GM04503 (cell line): ENCODE results near the gene FAM156A.
"Not testable (repeated sequence)": the region's sequence is repeated elsewhere in the genome, so short reads cannot be mapped to it uniquely, and the experiment has no call there.

Source experiments
- DNase-seq: peaks from one replicate; pipeline ENCODE4 v3.0.0-alpha.2; 2012; ENCODE audit warnings: low read depth

Gene FAM156A

DNA sequence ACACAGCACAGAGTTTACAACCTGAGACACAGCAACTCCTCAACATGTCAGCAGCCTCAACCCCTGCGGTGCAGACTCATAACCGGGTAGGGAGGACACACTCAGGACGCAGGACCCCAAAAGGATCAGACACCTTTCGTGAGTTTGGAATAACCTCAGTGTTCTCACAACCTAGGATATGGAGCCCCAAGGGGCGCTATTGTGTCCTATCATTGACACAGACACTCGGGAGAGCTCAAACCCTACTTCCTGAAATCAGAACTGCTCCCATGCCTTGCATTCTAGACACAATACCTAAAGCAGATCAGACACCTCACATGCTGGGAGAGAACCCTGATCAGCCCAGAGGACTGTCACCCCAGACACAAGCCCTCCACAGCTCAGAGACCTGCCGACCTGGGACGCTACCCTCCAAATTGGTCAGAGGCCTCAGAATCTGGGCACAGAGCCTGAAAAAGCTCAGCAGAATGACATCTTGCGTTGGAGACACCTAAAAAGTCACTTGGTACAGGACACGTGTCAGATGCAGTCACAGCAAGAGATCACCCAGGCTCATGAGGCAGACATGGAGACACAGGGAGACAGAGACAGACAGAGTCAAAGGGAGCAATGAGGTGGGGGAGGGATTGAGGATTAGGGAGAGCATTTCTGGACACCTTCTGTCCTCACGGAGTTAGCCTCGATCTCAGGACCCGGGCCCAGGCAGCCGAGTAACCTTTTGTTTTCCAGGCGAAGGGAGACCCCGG lies 8.8 kb upstream of the FAM156A start:
- not testable (repeated sequence) for DNase-seq

GRCh38 chrX:52958961-52959360 lies 643 bp upstream of the FAM156A start:
- DNase-seq = not testable (repeated sequence)

- not testable (repeated sequence) for DNase-seq
Observed at GRCh38 chrX:52949884-52950283, 8.4 kb downstream of the FAM156A start.

DNA sequence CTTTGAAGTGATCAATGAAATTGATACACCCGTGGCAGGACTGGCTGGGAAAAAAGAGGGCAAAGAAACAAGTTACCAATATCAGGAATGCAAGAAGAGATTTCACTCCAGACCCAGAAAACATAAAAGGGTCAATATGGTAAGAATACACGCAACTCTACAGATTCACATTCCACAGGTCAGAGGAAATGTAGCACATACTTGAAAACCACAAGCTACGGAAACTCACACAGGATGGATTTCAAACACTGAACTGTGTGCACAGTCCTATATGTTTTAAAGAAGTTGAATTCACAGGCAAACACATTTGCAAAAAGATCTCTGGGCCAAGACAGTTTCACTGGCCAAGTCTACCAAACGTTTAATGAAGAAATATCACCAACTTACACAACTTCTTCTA lies 9.0 kb downstream of the FAM156A start:
- not testable (repeated sequence) for DNase-seq

DNA sequence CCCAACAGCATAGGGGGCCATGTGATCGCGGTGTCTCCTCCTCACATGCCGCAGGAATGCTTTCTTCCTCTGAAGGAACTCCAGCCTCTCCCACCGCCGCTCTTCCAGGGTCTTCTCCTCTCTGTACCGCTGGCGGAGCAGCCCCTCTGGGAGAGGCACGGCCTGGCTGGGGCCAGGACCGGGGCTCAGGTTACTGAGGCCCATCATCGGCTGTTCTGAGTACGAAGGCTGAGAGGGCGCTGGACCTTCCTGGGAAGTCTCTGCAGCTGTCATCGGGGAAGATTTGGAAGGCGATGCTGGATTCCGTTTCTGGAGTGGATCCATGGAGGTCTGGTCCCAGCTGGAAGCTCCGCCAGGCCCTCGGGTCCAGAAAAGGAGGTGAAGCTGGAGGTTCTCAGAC lies 10.1 kb downstream of the FAM156A start:
- DNase-seq = not testable (repeated sequence)

DNA sequence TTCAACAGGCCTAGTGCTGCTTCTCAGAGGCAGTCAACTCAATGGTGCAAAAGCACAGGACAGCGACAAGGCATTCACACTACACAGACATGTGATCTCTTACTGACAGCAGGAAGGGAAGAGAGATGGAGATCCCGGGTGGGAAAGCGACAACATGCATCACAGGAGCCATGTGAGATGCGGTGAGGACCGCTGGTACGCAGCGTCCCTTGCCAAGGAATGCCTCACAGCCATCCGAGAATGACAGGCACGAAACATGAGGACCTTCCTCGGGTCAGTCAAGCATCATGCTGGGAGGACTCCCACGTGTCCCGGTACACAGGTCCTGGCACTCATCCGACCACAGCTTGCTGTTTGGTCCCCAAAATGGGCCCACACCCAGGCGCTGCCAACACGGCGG lies 10.8 kb downstream of the FAM156A start:
- DNase-seq = not testable (repeated sequence)

- not testable (repeated sequence) for DNase-seq
Observed at GRCh38 chrX:52945838-52946494, 12.4 kb downstream of the FAM156A start.

GRCh38 chrX:52941728-52942127 lies 16.6 kb downstream of the FAM156A start:
- DNase-seq = not testable (repeated sequence)

DNA sequence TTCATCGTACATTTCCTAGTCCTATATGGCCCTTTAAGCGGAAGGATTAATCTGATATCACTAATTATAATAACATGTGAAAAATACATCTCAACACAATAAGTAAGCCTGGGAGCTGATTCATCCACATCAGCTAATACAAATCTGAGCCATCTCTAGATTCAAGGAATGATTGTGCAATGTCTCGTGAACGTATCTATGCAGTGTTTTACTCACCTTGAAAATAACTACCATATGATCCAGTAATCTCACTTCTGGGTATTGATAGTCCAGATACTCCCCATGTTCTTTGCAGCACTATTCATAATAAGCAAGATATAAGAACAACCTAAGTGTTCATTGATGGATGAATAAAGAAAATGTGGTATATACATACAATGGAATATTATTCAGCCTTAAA lies 17.6 kb downstream of the FAM156A start:
- not testable (repeated sequence) for DNase-seq

DNA sequence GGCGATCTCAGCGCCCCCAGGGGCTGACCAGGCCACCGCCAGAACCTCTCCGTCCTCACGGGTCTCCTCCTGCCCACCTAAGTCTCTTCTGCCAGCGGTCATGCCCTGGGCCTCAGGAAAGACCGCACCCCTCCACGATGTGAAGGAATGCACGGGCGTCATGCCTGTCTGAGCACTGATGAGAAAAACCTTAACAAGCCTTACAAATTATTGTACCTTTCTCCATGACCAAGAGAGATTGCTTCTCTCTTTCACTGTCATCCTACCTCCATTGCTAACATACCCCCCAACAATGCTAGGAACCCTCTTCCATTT lies 22.9 kb downstream of the FAM156A start:
- DNase-seq = not testable (repeated sequence)

GRCh38 chrX:52934704-52935469 lies 23.4 kb downstream of the FAM156A start:
- peak; percentile 74 for DNase-seq

GRCh38 chrX:52933976-52934703 lies 24.2 kb downstream of the FAM156A start:
- DNase-seq = no peak

DNA sequence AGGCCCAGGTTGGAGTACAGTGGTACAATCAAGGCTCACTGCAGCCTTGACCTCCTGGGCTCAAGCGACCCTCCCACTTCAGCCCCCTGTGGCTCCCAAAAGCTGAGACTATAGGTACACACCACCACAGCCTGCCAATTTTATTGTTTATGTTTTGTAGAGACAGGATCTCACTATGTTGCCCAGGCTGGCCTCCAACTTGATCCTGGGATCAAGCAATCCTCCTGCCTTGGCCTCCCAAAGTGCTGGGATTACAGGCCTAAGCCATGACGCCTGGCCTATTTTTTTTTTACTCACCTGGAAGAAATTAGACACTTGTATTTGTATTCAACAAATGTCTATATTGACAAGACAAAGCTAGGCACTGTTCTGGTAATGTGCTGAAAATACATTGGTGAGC lies 25.1 kb downstream of the FAM156A start:
- no peak for DNase-seq

- not testable (repeated sequence) for DNase-seq
Observed at GRCh38 chrX:52930214-52930613, 28.1 kb downstream of the FAM156A start.

DNA sequence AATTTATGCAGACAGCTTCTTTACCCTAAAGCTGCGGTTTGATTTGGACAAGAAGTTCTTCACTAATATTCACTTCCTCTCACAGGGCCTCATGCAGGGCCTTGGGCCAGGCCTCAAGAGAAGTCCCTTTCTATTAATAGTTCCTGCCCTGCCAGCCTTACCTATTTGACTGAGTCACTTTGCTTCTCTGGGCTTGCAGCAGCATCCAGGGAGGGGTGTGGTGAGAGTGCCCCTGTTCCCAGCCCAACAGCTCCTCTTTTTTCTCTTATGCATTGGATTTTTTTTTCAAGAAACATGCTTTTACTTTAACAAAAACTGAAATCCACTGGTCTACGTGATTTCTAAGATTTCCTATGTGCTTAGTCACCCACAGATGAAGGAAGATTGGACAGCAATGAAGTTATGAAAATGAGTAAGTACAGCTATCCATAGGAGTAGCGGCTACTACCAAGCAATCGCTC lies 34.5 kb downstream of the FAM156A start:
- peak; percentile 9 for DNase-seq

- not testable (repeated sequence) for DNase-seq
Observed at GRCh38 chrX:52914704-52915103, 43.6 kb downstream of the FAM156A start.

DNA sequence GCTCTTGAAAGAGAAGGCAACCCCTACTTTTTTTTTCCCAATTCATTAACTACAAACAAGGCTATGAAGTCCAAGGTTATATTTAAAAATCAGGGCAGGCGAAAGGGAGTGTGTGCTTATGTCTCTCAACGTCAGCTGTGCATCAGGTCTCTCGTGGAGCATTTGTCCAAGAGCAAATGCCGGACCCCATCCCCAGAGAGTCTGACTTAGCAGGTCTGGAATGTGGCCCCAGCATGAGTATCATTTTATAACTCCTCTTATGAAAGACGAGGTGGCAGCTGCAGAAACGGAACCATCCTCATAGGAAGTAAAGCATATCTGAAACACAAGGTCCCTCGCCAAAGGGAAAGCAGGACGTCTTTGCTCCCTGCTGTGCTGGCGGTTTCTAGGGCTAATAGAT lies 44.6 kb downstream of the FAM156A start:
- DNase-seq = not testable (repeated sequence)

DNA sequence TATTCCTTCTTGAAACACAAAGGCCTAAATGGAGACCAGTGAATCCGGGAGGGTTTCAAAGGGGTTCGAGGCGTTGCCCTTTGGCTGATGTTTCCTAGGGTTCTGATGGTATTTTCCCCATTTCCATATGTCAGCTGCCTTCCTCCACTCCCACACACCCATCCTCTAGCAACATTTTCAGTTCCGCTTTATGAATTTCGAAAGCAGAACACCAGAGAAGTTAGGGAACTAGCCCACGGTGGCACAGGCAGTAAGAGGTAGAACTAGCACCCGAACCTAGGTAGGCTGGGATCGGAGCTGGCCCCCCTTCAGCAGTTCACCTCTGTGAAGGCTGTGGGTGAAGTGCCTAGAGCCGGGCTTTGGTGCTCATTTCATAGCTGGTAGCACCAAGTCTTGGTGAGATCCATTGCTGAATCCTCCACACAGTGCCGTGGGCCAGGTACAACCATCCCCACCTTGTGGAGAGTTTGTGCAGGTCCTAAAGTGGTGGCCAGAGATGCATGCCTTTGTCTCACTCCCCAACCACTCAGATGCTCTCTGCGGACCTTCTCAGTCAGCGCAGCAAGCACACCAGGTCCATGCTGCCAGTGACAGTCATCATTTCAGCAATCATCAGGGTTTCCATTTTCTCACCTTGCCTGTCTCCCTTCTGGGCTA lies 48.9 kb downstream of the FAM156A start:
- not testable (repeated sequence) for DNase-seq

- not testable (repeated sequence) for DNase-seq
Observed at GRCh38 chrX:52907900-52908299, 50.4 kb downstream of the FAM156A start.

DNA sequence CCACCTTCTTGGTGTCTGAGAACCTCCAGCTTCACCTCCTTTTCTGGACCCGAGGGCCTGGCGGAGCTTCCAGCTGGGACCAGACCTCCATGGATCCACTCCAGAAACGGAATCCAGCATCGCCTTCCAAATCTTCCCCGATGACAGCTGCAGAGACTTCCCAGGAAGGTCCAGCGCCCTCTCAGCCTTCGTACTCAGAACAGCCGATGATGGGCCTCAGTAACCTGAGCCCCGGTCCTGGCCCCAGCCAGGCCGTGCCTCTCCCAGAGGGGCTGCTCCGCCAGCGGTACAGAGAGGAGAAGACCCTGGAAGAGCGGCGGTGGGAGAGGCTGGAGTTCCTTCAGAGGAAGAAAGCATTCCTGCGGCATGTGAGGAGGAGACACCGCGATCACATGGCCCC lies 51.2 kb downstream of the FAM156A start:
- DNase-seq = not testable (repeated sequence)

GRCh38 chrX:52906072-52906471 lies 52.2 kb downstream of the FAM156A start:
- not testable (repeated sequence) for DNase-seq
